ENCODE measurements around the gene SMG5. TPM values are rescaled to one million over a fixed set of nuclear protein-coding genes. Genes with fewer than 3 reads are reported as not detected.

The SMG5 gene
- total RNA-seq, 3 donors from 2014 or later: 35.7 to 67.8 (median 54.7) TPM

DNA sequence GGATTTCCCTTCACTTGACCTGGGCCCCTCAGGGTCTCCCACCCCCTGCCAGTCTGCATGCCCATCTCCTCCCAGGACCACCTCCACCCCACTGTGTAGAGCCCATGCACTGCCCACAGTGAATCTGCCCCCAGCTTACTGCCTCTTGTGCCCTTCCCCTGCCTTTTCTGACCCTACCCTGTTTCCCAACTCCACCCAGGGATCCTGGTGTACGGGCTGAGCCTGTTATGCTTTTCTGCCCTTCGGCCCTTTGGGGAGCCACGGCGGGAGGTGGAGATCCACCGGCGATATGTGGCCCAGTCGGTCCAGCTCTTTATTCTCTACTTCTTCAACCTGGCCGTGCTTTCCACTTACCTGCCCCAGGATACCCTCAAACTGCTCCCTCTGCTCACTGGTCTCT is 3.4 kb upstream of the SMG5 start:
- no peak for TF ChIP-seq POLR2A (IDR thresholded peaks at IDR 0.05)
- TF ChIP-seq, protein P1, sequence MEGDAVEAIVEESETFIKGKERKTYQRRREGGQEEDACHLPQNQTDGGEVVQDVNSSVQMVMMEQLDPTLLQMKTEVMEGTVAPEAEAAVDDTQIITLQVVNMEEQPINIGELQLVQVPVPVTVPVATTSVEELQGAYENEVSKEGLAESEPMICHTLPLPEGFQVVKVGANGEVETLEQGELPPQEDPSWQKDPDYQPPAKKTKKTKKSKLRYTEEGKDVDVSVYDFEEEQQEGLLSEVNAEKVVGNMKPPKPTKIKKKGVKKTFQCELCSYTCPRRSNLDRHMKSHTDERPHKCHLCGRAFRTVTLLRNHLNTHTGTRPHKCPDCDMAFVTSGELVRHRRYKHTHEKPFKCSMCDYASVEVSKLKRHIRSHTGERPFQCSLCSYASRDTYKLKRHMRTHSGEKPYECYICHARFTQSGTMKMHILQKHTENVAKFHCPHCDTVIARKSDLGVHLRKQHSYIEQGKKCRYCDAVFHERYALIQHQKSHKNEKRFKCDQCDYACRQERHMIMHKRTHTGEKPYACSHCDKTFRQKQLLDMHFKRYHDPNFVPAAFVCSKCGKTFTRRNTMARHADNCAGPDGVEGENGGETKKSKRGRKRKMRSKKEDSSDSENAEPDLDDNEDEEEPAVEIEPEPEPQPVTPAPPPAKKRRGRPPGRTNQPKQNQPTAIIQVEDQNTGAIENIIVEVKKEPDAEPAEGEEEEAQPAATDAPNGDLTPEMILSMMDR (IDR thresholded peaks at IDR 0.05): no peak
- no peak for TF ChIP-seq POLR2AphosphoS5 (IDR thresholded peaks at IDR 0.05)
- no peak for DNase-seq (ENCODE audit: low spot score in 2 of 2)
- no peaks in the 10 kb centered on the region for H3K9me3 ChIP-seq
- intact Hi-C loops (cut with DNase I; ENCODE audit: low total_unique reads): no loop called here
- no peak overlapping the region for H3K27ac ChIP-seq
- no peaks in the 10 kb centered on the region for H3K27me3 ChIP-seq
- no peaks in the 10 kb centered on the region for H3K36me3 ChIP-seq
- no peak overlapping the region for H3K4me3 ChIP-seq
- peaks cover 0 to 17% of the 10 kb centered on the region in 2 donors for H3K4me1 ChIP-seq

DNA sequence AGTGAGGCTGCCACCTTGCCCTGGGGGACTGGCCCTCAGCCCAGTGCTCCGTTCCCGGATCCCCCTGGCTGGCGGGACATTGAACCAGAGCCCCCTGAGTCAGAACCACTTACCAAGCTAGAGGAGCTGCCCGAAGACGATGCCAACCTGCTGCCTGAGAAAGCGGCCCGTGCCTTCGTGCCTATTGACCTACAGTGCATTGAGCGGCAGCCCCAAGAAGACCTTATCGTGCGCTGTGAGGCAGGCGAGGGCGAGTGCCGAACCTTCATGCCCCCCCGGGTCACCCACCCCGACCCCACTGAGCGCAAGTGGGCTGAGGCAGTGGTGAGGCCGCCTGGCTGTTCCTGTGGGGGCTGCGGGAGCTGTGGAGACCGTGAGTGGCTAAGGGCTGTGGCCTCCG is 2.8 kb upstream of the SMG5 start:
- DNase-seq (ENCODE audit: low spot score in 2 of 2): no peak
- no peak for TF ChIP-seq POLR2A (IDR thresholded peaks at IDR 0.05)
- TF ChIP-seq, protein P1 (IDR thresholded peaks at IDR 0.05): no peak
- no peak for TF ChIP-seq POLR2AphosphoS5 (IDR thresholded peaks at IDR 0.05)
- Histone ChIP-seq H3K27me3 (no peaks in the 10 kb centered on the region), H3K36me3 (no peaks in the 10 kb centered on the region), H3K4me1 (peaks cover 0 to 18% of the 10 kb centered on the region in 2 donors), H3K27ac (peak overlapping the region; percentile 57 to 60), H3K4me3 (no peak overlapping the region), H3K9me3 (no peaks in the 10 kb centered on the region)
- intact Hi-C loops (cut with DNase I; ENCODE audit: low total_unique reads): no loop called here

DNA sequence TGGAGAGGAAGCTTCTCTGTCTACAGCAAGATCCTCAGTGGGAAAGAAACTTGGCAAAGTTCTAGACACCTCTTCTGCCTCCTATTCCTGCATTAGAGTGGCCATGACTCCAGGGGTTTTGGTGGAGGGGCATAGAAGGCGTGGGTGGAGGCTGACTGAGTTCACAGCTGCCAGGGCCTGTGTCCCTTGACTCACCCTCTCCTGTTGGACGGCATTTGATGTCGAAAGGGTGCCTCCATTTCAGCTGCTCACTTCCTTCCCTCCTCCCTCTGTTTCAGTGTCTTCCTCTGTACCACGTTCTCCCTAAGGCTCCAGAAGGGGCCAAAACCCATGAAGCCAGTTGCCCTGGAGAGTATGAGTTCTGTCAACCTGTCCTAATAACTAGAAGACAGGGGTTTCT is 2.1 kb upstream of the SMG5 start:
- H3K4me3 ChIP-seq: peak overlapping the region in 2 of 3 donors; percentile 44 to 60

DNA sequence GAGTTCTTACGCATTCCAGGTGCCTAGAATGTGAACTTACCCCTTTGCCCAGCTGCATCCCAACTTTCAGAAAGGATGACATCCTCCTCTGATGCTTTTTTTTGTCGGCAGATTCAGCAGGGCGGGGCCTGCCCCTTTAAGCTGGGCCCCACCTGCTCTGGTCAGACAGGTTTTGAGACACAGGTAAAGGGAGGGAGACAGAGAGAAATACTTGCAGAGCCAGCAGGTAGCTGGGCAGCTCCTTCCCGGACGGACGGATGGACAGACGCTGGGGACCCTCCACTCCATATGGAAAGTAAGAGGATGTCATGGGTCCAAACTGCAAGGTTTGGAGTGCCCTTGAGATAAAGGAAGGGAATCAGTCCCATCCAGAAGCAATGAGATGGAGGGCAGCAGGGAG is 1.5 kb upstream of the SMG5 start, which contains the start of gene TMEM79:
TSS of gene TMEM79 (plus strand) at position 214 of the 400 bp plus-strand sequence. CDS start 902 bp downstream, outside the sequence.
- TF ChIP-seq POLR2AphosphoS5 (IDR thresholded peaks at IDR 0.05) (no peak), POLR2A (IDR thresholded peaks at IDR 0.05) (no peak)
- TF ChIP-seq, protein P1 (IDR thresholded peaks at IDR 0.05): no peak
- no peak for DNase-seq (ENCODE audit: low spot score in 2 of 2)
- Histone ChIP-seq H3K4me1 (peaks cover 0 to 18% of the 10 kb centered on the region in 2 donors), H3K27me3 (no peaks in the 10 kb centered on the region), H3K4me3 (peak within 1 kb of the TSS; percentile 77 to 96 (median 89)), H3K27ac (peak within 1 kb of the TSS; percentile 88 to 94), H3K9me3 (no peaks in the 10 kb centered on the region), H3K36me3 (no peaks in the 10 kb centered on the region)
- intact Hi-C loops (cut with DNase I; ENCODE audit: low total_unique reads): no loop called here

More for the DNA sequence above, 2.1 kb upstream of the SMG5 start:
- intact Hi-C loops (cut with DNase I; ENCODE audit: low total_unique reads): no loop called here
- H3K9me3 ChIP-seq: no peaks in the 10 kb centered on the region
- peak overlapping the region; percentile 57 to 60 for H3K27ac ChIP-seq
- H3K36me3 ChIP-seq: no peaks in the 10 kb centered on the region
- no peaks in the 10 kb centered on the region for H3K27me3 ChIP-seq
- H3K4me1 ChIP-seq: peaks cover 0 to 18% of the 10 kb centered on the region in 2 donors
- TF ChIP-seq, protein P1 (IDR thresholded peaks at IDR 0.05): no peak
- DNase-seq (ENCODE audit: low spot score in 2 of 2): no peak

DNA sequence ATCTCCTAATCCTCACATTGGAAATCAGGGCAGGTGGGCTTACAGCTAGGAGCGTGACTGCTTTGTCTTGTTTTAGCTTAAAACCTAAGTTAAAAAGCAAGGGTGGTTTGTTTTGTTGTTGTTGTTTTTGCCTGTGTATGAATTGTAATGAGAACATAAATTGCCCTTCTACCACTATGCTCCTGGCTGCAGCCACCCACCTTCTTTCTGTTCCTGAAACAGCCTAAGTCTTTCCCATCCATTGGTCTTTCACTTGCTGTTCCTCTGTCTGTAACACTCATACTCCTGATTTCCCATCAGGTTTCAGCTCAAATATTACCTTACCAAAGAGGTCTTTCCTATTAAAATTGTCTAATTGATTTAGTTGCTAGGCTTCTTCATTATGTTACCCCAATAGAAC is 896 bp upstream of the SMG5 start:
- Histone ChIP-seq H3K4me1 (peaks cover 0 to 18% of the 10 kb centered on the region in 2 donors), H3K36me3 (no peaks in the 10 kb centered on the region), H3K9me3 (no peaks in the 10 kb centered on the region), H3K27me3 (no peaks in the 10 kb centered on the region), H3K27ac (peak overlapping the region; percentile 88 to 94), H3K4me3 (peak overlapping the region; percentile 77 to 96 (median 89))
- TF ChIP-seq, protein P1 (IDR thresholded peaks at IDR 0.05): no peak
- TF ChIP-seq POLR2AphosphoS5 (IDR thresholded peaks at IDR 0.05) (no peak), POLR2A (IDR thresholded peaks at IDR 0.05) (no peak)
- intact Hi-C loops (cut with DNase I; ENCODE audit: low total_unique reads): no loop called here
- DNase-seq (ENCODE audit: low spot score in 2 of 2): no peak

Data from breast epithelium (tissue), 4 donors.